Measurements from ENCODE around the gene ISOC1. TPM values are rescaled to one million over a fixed set of nuclear protein-coding genes. Genes with fewer than 3 reads are reported as not detected.
A peak's percentile ranks its signal among the peaks of the same experiment; 100 is the strongest.

Gene ISOC1
- total and polyA plus RNA-seq, 2 experiments from 2014 or later: 33.7 to 34.2 TPM

DNA sequence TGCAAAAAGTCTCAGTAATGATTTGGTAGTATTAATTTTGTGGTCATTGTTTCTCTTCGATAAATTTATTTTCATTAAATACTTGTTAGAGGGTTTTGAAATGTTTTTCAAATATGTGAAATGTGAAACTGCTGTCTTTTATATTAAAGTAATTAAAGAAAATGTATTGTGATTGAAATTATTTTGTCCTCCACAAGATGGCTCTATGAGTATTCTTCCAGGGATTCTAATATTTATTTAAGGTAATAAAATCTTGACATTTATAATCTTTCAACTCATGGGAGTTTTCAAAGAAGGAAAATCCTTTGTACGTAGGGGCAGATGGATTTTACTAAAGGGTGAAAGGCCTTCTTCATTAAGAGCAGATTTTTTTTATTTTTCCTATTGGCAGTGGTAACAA is 19.3 kb downstream of the ISOC1 start (continued):
- TF ChIP-seq, protein P1, sequence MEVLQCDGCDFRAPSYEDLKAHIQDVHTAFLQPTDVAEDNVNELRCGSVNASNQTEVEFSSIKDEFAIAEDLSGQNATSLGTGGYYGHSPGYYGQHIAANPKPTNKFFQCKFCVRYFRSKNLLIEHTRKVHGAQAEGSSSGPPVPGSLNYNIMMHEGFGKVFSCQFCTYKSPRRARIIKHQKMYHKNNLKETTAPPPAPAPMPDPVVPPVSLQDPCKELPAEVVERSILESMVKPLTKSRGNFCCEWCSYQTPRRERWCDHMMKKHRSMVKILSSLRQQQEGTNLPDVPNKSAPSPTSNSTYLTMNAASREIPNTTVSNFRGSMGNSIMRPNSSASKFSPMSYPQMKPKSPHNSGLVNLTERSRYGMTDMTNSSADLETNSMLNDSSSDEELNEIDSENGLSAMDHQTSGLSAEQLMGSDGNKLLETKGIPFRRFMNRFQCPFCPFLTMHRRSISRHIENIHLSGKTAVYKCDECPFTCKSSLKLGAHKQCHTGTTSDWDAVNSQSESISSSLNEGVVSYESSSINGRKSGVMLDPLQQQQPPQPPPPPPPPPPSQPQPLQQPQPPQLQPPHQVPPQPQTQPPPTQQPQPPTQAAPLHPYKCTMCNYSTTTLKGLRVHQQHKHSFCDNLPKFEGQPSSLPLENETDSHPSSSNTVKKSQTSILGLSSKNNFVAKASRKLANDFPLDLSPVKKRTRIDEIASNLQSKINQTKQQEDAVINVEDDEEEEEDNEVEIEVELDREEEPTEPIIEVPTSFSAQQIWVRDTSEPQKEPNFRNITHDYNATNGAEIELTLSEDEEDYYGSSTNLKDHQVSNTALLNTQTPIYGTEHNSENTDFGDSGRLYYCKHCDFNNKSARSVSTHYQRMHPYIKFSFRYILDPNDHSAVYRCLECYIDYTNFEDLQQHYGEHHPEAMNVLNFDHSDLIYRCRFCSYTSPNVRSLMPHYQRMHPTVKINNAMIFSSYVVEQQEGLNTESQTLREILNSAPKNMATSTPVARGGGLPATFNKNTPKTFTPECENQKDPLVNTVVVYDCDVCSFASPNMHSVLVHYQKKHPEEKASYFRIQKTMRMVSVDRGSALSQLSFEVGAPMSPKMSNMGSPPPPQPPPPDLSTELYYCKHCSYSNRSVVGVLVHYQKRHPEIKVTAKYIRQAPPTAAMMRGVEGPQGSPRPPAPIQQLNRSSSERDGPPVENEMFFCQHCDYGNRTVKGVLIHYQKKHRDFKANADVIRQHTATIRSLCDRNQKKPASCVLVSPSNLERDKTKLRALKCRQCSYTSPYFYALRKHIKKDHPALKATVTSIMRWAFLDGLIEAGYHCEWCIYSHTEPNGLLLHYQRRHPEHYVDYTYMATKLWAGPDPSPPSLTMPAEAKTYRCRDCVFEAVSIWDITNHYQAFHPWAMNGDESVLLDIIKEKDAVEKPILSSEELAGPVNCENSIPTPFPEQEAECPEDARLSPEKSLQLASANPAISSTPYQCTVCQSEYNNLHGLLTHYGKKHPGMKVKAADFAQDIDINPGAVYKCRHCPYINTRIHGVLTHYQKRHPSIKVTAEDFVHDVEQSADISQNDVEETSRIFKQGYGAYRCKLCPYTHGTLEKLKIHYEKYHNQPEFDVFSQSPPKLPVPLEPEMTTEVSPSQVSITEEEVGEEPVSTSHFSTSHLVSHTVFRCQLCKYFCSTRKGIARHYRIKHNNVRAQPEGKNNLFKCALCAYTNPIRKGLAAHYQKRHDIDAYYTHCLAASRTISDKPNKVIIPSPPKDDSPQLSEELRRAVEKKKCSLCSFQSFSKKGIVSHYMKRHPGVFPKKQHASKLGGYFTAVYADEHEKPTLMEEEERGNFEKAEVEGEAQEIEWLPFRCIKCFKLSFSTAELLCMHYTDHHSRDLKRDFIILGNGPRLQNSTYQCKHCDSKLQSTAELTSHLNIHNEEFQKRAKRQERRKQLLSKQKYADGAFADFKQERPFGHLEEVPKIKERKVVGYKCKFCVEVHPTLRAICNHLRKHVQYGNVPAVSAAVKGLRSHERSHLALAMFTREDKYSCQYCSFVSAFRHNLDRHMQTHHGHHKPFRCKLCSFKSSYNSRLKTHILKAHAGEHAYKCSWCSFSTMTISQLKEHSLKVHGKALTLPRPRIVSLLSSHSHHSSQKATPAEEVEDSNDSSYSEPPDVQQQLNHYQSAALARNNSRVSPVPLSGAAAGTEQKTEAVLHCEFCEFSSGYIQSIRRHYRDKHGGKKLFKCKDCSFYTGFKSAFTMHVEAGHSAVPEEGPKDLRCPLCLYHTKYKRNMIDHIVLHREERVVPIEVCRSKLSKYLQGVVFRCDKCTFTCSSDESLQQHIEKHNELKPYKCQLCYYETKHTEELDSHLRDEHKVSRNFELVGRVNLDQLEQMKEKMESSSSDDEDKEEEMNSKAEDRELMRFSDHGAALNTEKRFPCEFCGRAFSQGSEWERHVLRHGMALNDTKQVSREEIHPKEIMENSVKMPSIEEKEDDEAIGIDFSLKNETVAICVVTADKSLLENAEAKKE (CRISPR knock-in tag; IDR thresholded peaks at IDR 0.05): no peak
- TF ChIP-seq ZNF331 (CRISPR knock-in tag; IDR thresholded peaks at IDR 0.05; ENCODE audit: low read depth) (no peak), STAT1 (IDR thresholded peaks at IDR 0.05; ENCODE audit: unreplicated experiment) (no peak)

DNA sequence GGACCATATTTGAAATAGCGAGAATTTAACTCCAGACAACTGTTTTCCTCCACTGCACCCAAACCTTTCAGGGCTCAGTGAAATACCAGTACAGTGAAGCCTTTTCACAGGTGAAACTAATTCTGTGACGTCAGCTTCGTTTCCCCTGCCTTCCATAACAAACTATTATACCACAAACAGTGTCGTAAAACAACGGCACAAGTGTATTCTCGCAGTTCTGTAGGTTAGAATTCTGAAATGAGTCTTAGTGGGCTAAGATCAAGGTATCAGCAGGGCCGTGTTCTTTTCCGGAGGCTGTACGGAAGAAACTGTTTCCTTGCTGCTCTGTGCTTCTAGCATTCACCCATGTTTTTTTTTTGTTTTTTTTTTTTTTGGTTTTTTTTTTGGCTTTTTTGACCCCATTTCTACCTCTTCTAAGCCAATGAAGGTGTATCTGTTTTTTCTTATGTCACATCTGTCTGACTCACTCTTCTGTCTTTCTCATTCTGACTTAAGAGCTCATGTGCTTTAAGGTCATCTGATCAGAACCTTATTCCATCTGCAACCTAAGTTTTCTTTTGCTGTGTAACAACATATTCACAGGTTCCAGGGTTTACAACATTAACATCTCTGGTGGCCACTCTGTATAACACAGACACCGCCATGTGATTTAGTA is 20.1 kb downstream of the ISOC1 start:
- Histone ChIP-seq H2AFZ (no peak overlapping the region), H3K27me3 (ENCODE audit: insufficient read depth) (no peaks in the 10 kb centered on the region), H3K36me3 (ENCODE audit: insufficient read depth) (no peaks in the 10 kb centered on the region), H4K20me1 (replicated peaks; ENCODE audit: insufficient read depth) (no peaks in the 10 kb centered on the region), H3K9me2 (ENCODE audit: insufficient read depth) (no peaks in the 10 kb centered on the region), H3F3A (replicated peaks; ENCODE audit: low read depth) (no peaks in the 10 kb centered on the region), H3K4me1 (ENCODE audit: insufficient read depth) (peaks cover 14% of the 10 kb centered on the region), H3K4me2 (no peak overlapping the region), H3K79me2 (replicated peaks; ENCODE audit: insufficient read depth) (no peaks in the 10 kb centered on the region), H3K27ac (ENCODE audit: low read depth) (no peak overlapping the region), H3K4me3 (no peak overlapping the region)
- H3K4me1 Mint-ChIP-seq: peaks cover 31% of the 10 kb centered on the region
- H3K27ac Mint-ChIP-seq: peak overlapping the region; percentile 68; the same call in 1 of the 2 replicates
- no peaks in the 10 kb centered on the region for H3K36me3 Mint-ChIP-seq (ENCODE audit: low read depth)
- peaks cover 2% of the 10 kb centered on the region for H3K27me3 Mint-ChIP-seq (ENCODE audit: insufficient read depth, low read depth, poor library complexity)
- no peak for DNase-seq (ENCODE audit: low spot score)
- no peak overlapping the region for H3K4me3 Mint-ChIP-seq
- no peaks in the 10 kb centered on the region for H3K9me3 Mint-ChIP-seq
- ATAC-seq: no peak
- TF ChIP-seq ZNF114 (CRISPR knock-in tag; IDR thresholded peaks at IDR 0.05) (no peak), POLR2AphosphoS5 (IDR thresholded peaks at IDR 0.05; ENCODE audit: low read depth) (no peak), NANOG (IDR thresholded peaks at IDR 0.05; ENCODE audit: borderline replicate concordance) (no peak), CREB1 (CRISPR knock-in tag; IDR thresholded peaks at IDR 0.05; ENCODE audit: low read depth) (no peak), JUNB (IDR thresholded peaks at IDR 0.05; ENCODE audit: unreplicated experiment) (no peak), EZH2phosphoT487 (IDR thresholded peaks at IDR 0.05; ENCODE audit: unreplicated experiment) (no peak), STAT1 (IDR thresholded peaks at IDR 0.05; ENCODE audit: unreplicated experiment) (no peak), ZNF331 (CRISPR knock-in tag; IDR thresholded peaks at IDR 0.05; ENCODE audit: low read depth) (no peak), EZH2 (IDR thresholded peaks at IDR 0.05; ENCODE audit: low read depth, unreplicated experiment) (no peak)
- TF ChIP-seq, protein P2, sequence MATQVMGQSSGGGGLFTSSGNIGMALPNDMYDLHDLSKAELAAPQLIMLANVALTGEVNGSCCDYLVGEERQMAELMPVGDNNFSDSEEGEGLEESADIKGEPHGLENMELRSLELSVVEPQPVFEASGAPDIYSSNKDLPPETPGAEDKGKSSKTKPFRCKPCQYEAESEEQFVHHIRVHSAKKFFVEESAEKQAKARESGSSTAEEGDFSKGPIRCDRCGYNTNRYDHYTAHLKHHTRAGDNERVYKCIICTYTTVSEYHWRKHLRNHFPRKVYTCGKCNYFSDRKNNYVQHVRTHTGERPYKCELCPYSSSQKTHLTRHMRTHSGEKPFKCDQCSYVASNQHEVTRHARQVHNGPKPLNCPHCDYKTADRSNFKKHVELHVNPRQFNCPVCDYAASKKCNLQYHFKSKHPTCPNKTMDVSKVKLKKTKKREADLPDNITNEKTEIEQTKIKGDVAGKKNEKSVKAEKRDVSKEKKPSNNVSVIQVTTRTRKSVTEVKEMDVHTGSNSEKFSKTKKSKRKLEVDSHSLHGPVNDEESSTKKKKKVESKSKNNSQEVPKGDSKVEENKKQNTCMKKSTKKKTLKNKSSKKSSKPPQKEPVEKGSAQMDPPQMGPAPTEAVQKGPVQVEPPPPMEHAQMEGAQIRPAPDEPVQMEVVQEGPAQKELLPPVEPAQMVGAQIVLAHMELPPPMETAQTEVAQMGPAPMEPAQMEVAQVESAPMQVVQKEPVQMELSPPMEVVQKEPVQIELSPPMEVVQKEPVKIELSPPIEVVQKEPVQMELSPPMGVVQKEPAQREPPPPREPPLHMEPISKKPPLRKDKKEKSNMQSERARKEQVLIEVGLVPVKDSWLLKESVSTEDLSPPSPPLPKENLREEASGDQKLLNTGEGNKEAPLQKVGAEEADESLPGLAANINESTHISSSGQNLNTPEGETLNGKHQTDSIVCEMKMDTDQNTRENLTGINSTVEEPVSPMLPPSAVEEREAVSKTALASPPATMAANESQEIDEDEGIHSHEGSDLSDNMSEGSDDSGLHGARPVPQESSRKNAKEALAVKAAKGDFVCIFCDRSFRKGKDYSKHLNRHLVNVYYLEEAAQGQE (IDR thresholded peaks at IDR 0.05; ENCODE audit: unreplicated experiment): no peak
- TF ChIP-seq, protein P3, sequence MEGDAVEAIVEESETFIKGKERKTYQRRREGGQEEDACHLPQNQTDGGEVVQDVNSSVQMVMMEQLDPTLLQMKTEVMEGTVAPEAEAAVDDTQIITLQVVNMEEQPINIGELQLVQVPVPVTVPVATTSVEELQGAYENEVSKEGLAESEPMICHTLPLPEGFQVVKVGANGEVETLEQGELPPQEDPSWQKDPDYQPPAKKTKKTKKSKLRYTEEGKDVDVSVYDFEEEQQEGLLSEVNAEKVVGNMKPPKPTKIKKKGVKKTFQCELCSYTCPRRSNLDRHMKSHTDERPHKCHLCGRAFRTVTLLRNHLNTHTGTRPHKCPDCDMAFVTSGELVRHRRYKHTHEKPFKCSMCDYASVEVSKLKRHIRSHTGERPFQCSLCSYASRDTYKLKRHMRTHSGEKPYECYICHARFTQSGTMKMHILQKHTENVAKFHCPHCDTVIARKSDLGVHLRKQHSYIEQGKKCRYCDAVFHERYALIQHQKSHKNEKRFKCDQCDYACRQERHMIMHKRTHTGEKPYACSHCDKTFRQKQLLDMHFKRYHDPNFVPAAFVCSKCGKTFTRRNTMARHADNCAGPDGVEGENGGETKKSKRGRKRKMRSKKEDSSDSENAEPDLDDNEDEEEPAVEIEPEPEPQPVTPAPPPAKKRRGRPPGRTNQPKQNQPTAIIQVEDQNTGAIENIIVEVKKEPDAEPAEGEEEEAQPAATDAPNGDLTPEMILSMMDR (conservative IDR thresholded peaks at IDR 0.05; ENCODE audit: low read depth in 2 of 2): no peak

Data from GM23338 (cell line).